GM19463 (cell line): ENCODE results near the gene CNTN1.
"Not testable (repeated sequence)": the region's sequence is repeated elsewhere in the genome, so short reads cannot be mapped to it uniquely, and the experiment has no call there.

Source experiments
- ATAC-seq: cut with Tn5 transposase; IDR thresholded peaks from one replicate; pipeline ENCODE4 v1.9.1; 2021; ENCODE audit warnings: mild to moderate bottlenecking, moderate library complexity; ENCODE audit not compliant: unreplicated experiment

Gene CNTN1

DNA sequence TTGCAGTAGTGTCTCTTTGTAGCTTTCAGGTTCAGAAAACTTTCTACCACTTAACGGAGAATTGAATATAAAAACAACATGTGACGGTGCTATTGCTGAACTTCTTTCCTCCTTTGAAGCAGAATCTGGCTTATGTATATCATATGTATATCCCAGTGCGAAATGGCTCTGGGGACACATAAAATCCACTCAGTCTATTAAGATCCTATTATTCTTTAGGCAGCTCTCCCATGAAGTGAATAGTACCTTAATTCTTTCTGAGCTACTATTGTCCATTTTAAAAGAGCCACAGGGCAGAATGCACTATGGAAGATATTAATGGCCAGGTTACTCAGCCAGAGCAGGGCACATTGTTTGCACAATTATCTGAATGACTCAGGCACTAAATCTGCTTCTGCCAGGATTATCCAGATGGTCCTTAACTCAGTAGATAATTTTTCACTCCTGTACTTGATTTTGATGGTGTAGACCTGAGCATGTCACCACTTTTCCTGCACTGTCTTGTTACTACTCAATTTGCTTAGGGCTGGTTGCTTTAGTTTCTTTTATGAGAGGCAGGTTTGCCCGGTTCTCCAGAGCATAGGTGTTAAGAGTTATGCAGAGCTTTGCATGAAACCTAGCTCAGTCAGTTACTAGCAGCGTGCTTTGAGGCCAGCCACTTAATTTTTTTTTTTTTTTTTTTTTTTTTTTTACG is 5.5 kb downstream of the CNTN1 start:
- ATAC-seq: no peak

DNA sequence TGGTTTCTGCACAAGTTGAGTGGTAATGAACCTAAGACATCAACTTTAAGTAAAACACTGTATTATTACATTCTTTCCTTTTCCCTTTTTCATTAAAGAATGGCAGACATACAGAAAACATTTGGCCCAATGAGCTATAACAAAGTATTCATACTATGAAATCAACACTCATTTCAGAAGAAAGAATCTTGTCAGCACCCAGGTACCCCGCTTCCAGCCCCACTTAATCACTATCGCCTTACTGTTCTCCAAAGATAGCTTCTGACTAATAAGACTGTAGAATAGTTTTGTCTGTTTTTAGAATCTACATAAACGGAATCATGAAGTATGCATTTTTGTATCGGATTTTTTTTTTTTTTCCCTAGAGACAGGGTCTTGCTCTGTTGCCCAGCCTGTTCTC is 9.5 kb downstream of the CNTN1 start:
- ATAC-seq: peak; percentile 81

DNA sequence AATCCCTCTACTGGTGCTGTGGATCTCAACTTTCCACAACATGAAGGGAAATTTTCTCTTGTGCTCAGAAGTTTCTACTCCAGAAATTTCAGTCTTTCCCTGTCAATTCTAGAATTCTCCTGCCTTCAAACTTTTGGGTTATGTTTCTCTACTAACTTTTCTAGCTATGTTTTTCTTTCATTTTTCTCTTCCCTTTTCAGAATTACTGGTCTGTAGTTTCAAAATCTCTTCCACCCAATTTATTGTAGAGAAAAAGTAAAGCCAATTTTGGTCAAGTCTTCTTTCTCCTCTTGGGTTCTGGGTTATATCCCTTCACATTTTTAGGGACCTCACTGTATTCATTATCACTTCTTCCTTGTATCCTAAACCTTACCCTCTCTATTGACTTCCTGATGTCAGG is 18.9 kb downstream of the CNTN1 start:
- no peak for ATAC-seq

DNA sequence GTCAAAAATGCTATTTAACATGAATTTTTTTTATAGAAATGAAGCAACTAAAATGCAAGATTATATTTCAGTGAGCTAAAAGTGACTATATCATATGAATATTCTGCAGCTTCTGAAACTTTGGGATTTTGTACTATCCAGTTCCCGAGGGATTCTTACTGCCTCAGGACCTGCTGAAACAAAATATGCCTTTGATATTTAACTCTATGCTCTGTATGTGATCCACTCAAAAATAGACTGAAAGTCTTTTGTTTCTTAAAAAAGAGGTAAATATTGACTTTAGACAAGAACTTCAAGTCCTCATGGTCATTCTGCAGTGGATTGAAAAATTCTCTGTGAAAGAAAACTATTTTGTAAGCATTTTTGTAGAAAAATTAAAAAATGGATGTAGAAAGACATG is 22.4 kb downstream of the CNTN1 start:
- ATAC-seq: no peak

DNA sequence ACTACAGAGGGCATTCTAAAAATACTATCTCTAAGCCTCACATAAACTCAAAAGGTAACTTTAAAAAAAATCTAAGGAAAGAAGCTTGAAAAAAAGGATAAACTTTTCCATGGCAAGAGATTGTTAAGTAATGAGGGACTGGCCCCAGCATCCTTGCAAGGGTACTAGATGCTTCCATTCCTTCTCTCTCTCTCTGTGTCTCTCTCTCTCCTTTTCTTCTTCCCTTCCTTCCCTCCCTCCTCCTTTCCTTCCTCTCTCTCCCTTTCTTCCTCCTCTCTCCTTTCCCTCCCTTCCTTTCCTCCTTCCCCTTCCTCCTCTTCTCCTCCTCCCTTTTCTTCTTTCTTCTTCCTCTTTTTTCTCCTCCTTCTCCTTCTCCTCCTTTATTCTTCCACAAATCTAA is 23.8 kb downstream of the CNTN1 start:
- no peak for ATAC-seq

DNA sequence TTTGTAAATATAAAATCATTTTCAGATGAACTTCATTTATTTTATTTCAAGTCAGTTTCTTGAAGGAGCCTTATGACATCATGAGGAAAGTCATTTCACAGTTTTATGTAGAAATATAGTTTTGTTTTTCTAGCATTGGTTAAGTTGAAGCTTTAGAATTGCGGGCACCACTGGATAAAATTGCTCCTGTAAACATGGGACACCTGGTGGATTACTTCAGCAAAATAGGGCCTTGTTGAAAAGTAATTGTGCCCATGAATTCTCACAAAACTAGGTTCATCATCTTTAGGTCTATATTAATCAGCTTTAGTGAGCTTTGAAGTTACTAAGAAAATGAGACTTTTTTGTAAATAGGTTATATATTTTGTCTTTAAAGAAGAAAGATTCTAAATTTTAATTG is 25.3 kb downstream of the CNTN1 start:
- ATAC-seq: no peak

DNA sequence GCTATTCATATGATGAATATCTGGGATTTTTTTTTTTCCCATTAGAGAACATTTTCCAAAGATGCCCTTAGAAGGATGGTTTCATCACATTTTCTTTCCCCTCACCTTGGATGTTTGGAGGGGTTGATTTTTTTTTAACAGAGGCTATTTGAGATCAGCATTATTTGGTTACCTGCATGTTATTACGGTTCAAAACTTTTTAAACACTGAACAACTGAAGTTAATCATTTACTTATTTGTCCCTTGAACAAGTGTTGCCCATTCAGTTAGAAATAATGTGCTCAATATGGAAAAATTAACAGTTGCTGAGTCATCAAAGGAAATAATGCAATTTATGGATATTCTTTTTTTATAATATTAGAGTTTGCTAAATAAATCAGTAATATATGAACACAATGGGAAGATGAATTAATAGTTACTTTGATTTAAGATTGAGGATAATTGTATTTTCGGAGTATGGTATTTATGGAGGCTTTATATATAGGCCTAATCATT is 26.7 kb downstream of the CNTN1 start:
- no peak for ATAC-seq

DNA sequence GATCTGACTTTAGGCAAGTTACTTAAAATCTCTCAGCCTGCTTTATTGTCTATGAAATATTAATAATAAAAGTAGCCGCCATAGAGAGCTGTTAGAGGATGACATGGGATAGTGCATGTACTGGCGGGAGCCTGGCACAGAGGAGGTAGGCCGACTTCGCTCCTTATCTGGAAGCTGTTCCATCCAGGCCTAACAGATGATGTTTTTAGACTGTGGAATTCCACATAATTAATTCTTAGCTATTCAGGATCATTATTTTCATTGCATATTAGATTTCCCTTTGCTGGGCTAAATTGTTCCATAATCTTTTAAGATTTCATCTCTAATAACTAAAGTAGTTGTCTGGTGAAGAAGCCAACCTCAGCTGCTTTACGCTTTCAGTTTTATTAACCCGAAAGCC is 30.8 kb downstream of the CNTN1 start:
- ATAC-seq: no peak

DNA sequence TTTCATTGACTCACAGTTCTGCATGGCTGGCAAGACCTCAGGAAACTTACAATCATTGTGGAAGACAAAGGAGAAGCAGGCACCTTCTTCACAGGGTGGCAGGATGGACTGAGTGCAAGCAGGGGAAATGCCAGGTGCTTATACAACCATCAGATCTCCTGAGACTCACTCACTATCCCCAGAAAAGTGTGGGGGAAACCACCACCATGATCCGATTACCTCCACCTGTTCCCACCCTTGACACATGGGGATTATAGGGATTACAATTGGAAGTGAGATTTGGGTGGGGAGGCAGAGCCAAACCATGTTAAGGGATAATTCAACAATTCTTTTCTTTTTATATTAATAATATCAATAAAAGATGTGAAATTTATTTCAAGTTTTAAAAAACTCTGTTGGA is 34.1 kb downstream of the CNTN1 start:
- ATAC-seq: no peak

DNA sequence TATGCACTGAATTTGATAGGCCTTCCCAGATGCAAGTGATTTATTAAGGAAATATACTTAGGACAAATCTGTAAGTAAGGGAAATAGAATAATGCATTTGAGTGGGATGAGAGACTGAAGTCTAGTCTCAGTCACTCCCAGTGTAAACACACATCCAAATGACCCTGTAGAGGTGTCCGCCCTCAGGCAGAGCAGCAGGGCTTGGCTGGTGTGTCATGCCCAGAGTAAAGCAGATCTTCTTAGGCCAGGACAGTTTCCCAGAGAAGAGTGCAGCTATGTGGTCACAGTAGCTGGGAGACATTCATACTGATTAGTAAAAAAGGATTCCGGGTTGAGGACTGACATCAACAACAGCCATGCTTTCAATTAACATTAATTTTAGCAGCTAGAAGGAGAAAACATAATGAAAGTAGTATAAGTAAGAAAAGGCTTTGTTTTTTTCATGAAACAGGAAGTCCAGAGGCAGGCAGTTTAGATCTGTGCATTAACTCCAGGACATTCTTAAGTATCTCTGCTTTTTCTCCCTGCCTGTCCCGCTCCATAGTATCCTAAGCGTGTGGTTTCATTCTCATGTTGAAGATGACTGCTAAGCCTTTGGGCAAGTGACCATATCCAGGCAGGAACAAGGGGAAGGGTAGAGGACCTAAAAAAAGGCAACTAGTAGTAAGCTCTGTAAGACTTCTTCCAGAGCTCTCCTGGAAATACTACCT is 35.7 kb downstream of the CNTN1 start:
- ATAC-seq: no peak

DNA sequence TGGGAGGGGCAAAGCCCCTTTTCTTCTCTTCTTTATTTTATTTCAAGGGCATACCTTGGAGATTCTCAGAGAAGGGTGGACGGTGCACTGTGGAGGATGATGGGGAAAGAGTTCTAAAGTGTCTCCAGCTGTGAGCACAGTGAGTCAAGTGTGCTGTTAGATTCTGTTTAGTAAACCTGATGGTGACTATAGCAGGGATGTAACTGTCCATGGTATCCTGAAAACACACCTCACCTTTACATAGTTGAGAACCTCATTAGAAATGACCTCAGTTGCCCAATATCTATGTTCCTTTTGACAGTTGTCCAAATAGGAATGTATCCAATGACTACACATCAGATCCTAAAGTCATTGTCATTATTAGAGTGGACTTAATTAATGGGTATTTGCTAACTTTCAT is 38.0 kb downstream of the CNTN1 start:
- ATAC-seq: no peak

DNA sequence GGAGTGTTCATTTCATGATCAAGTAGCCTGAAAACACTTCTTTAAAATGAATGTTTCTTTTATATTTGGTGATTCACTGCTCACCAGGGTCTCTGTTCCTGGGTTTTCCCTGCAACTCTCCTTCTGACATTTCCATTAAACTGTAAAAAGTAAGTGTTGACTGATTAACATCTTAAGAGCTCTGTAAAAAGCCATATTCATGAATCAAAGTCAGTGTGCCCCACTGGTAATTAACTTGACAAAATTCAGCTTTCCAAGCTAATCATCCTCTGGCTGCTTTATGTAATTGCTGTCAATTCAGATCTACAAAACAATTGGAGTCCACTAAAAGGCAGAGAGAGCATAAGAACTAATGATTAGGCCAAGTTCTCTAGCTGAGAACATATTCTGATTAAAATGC is 41.6 kb downstream of the CNTN1 start:
- no peak for ATAC-seq

DNA sequence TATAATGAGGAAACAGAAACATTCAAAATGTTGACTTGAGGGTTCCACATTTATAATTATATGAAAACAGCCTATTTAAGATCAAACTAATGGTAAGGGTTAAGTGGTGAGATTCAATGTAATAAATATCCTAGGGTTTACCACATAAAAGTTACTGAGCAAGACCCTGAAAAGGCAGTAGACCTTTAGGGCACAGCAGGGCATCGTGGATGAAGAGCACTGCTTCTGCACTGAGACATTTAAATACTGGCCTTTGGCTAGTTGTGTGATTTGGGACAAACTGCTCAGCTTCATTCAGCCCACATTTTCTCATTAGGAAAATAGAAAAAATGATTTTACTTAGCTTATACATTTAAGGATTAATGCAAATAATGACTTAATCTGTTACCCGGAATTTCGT is 42.0 kb downstream of the CNTN1 start:
- ATAC-seq: no peak

DNA sequence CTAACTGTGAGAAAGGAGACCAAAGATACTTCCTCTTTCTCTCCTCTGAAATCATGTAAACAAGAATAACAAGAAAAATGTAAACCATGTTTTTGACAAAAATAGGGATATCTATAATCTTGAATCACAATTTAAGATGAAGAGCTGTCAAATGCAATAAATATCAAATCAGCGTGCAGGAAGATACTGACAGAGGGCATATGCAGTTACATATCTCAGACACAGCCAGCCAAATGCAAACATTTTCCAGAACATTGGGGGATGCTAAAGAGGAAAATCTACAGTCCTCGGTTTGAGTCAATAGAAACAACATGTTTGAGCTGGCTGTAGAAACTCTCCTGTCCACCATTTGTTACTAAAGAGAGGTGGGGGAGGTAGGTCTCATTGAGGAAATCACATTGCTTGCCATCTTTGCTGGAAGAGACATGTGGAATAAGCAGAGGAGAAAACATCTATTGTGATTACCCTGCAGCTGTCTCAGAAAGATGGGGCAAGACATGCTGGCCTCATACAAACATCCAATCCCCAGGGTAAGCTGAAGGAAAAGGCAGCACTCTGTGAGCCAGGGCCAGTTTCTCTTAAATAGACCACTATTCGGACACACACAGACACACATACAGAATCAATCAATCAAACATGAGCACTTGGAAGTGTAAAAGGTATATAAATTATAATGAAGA is 43.5 kb downstream of the CNTN1 start:
- ATAC-seq: no peak

DNA sequence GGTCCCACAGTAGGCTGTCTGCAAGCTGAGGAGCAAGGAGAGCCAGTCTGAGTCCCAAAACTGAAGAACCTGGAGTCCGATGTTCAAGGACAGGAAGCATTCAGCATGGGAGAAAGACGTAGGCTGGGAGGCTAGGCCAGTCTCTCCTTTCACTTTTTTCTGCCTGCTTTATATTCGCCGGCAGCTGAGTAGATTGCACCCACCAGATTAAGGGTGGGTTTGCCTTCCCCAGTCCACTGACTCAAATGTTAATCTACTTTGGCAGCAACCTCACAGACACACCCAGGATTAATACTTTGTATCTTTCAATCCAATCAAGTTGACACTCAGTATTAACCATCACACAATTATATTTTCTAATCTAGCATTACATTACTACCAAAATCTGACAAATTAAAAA is 45.2 kb downstream of the CNTN1 start:
- ATAC-seq: not testable (repeated sequence)

DNA sequence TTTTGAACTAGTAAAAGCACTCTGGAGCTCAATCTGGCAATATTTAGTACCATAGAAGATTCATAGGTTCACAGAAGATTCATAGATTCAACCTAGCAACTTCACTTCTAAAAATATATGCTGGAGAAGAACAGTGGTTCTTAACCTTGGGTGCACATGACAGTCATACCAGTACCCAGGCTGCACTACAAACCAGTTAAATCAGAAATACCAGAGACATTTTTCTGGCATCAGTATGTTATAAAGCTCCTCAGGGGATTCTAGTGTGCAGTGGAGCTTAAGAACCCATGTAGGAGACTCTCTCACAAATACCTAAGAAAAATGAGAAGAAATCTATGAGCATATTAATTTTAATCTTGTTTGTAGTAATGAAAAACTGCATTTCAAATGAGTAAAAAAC is 46.6 kb downstream of the CNTN1 start:
- no peak for ATAC-seq

DNA sequence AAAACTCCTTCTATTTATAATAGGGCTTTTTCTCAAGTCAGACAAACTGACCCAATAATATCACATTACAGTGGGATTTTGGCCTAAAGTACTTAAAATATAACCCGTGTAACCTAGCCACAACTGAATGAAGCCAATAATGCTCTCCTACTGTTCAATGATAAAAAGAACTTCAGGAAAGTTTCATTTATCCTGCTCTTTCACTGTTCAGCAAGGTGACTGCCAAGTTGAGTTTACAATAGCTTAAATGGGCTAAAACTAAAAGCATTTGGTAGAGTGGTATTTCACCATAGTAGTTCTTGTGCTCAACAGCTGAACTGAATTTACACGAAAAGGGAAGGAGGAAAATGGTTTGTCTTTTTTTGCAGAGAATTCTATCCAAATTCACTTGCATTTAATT is 49.8 kb downstream of the CNTN1 start:
- no peak for ATAC-seq

DNA sequence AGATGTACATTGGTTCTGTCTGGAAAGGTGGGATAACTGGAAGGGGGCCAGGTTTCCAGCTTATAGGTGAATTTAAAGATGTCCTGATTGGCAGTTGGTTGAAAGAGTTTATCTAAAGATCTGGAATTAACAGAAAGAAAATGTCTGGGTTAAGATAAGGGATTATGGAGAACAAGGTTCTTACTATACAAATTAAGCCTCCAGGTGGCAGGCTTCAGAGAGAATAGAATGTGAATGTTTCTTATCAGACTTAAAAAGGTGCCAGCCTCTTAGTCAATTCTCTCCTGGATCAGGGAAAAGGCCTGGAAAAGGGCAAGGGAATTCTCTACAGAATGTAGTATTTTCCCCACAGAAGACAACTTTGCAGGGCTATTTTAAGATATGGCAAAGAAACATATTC is 53.1 kb downstream of the CNTN1 start:
- no peak for ATAC-seq

DNA sequence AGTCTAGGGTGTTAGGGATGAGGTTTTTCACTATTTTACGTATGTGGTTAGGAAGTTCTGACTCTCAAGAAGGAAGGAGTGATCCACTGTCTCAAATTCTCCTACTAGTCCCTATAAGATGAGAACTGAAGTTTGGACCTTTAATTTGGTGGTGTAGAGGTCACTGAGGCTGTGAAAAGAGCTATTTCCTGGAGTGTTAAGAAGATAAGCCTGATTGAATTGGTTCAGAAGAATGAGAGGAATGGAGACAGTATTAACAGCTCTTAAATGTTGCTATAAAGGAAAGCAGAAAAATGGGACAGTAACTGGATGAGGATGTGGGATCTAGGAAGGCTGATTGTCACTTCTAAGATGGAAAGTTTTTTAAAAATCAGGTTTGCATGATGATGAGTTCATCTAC is 57.6 kb downstream of the CNTN1 start:
- ATAC-seq: no peak

DNA sequence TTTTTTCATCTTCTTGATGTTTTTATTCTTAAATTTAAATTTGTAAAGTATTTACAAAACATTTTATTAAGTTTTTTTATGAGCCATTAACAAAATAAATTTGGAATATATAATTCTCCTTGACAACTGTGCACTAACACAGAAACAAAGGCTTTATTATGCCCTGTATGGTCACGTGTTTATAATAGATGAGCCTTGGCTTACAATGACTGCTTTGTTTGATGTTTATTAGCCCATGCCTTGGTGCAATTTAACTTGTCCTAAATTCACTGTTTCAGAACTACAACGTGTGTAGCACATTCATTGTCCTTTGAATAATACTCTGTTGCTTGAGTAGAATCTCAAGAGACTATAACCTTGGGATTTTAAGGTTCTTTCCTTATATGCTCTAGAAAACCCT is 59.8 kb downstream of the CNTN1 start:
- no peak for ATAC-seq

DNA sequence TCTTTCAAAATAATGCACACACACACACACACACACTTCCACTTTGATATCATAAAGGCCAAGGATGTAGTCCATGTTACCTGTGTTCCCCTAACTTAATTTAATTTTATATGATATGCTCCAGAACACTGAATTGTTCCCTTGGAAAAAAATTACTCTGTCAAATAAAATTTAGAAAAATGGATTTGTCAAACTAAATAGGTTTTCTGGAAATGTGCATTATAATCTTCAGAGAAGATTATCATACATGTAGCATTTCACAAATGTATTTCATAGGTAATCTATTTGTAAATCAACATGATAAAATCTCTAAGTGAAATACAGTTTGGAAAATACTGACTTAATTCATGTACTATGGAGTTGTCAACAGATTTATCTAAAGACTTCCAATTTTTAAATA is 68.6 kb downstream of the CNTN1 start:
- ATAC-seq: no peak

DNA sequence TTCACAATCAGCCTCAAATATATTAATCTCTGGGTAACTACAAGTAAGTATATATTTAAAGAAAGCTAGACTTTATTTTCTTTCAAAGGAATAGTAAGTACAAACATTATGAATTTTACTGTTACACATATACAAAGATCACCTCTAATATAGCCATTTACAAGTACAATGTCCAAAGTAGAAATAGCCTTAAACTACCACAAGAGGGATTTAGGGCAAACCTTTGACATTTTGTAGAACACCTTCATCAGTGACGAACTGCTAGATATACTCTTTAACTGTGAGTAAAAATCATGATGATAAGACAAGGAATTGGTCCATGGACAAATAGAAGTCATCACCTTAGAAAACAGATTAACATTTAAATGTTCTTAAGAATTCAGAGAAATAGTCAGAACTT is 69.8 kb downstream of the CNTN1 start:
- no peak for ATAC-seq
